GM04503 (cell line): Measurements from ENCODE around the gene IRAG1.
"Not testable (repeated sequence)": the region's sequence is repeated elsewhere in the genome, so short reads cannot be mapped to it uniquely, and the experiment has no call there.

Experiments
- DNase-seq: peaks from one replicate; pipeline ENCODE4 v3.0.0-alpha.2; 2012; ENCODE audit warnings: low read depth

IRAG1 gene

DNA sequence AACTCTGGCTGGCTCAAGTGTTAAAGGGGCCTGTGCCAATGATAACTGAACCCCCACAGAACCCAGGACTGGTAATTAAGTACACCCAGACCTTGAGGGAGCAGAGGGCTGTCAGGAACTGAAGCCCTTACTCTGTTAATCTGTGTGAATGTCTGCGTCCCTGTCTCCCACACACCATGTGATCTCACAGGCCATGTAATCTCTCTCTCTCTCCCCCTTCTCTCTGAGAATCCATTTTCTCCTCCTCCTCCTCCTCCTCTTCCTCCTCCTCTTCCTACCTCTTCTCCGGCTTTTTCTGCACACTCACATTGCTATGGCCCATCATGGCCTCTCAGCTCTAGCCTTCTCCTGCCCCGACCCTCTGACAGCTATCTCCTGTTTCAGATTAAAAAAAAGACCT lies 14.6 kb upstream of the IRAG1 start:
- DNase-seq, result no peak

DNA sequence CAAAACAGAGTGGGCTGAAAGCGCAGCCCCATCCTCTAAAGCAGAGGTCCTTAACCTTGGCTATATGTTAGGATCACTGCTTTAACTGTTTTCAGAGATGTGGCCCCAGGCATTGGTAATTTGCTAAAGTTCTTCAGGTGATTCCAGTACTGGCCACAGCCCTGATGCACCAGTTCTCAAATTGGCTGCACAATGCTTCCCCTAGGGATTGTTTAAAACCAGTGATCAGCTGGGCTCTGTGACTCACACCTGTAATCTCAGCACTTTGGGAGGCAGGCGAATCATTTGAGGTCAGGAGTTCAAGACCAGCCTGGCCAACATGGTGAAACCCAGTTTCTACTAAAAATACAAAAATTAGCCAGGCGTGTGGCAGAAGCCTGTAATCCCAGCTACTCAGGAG lies 8.4 kb upstream of the IRAG1 start:
- DNase-seq, result no peak

DNA sequence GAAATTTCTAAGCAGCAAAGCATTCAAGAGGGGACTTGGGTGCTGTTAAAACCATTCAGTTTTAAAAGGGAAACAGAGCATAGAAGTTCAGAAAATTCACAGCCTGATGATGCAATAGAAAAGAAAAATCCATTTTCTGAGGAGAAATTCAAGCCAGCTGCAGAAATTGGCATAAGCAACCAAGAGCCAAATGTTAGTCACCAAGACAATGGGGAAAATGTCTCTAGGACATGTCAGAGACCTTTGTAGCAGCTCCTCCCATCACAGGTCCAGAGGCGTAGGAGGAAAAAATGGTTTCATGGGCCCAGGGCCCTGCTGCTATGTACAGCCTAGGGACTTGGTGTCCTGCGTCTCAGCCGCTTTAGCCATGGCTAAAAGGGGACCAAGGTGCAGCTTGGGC lies 5.5 kb upstream of the IRAG1 start:
- no peak for DNase-seq

DNA sequence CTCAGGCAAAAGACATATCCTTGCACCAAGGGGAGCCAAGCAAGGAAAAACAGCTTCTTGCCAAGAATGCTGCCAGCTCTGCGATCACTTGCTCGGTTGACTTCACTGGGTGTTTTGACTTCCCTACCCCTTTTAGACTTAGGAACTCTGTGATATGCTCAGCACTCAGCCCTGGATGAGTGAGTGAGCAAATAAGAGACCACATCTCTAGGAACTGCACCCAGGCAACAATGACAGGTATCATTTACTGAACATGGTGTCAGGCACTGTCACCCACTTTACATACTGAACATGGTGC lies 3.7 kb upstream of the IRAG1 start:
- no peak for DNase-seq

DNA sequence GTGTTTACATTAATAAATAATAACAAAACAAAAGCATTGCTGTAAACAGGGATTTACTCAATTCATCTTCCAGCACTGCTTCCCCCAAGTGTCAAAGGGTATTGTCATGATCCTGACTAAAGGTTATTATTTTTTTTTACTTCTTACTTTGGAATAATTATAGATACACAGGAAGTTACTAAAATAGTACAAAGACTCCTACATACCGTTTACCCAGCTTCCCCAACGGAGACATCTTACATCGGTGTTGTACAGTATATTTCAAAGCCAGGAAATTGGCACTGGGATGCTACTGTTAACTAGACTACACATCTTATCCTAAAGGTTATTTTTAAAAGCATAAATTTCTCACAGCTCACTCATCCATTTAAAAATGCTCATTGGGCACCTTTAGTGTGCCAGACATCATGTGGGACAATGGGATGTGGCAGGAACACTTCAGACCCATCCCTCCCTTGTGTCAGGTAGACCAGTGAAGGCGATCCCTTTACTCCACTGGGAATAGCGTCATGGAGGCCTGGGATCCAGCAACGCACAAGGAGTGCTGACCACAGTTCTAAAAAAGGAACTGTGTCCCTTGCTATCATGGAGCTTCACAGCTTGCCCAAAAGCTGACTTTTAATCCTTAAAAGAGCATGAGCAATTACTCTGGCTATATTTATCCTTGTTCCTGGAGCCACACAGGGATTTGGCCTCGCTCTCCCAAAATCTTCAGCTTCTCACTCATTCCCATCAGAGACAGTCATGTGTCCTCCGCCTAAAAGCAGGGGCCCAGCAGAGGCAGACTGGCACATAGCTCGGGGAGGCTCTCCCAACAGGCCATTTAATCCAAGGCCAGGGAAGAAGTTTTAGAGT lies 3.1 kb upstream of the IRAG1 start:
- no peak for DNase-seq

DNA sequence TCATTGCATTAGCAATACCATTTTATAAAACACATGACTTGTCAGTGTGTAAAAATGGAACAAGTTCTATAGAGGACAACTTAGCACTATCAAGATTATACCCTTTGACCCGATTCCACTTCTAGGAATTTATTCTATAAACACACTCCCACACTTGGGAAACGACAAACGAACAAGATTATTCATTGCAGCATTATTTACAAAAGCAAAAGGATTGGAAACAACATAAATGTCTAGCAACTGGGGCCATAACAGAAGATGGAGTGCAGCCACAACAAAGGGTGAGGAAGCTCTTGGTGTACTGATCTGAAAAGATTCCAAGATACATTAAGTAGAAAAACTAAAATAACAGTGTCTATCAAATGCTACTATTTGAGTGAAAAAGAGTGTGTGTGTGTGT lies 2.3 kb upstream of the IRAG1 start:
- no peak for DNase-seq

DNA sequence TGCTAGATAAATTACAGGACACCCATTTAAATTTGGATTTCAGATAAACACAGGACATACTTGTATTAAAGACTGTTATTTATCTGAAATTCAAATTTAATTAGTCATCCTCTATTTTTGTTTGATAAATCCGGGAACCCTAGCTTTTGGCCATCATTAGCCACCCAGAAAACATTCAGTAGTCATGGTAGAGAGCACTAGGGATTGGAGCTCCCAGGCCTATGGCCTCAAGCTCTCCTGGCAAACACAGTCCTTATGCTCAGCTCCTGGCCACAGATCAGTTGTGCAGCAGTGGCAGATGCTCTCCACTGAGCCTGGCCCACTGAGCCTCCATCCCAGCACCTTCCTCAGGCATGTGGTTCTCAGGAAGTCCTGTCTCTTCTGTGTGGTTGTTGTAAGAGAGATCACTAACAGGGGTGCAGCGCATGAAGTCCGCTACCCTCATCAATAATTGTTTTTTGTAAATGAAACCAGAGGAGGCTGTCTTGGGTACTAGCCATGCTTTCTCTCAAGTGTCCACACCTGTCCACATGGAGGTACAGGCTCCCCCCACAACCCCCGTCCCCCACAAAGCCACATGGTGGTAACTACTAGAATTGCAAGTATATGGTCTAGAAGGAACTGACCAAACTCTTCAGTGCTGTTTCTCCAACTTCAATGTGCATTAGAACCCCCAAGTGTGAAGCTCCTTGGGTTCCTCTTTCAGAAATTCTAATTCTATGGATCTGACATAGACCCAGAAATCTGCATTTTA lies 1.1 kb upstream of the IRAG1 start:
- DNase-seq, result peak; percentile 55

DNA sequence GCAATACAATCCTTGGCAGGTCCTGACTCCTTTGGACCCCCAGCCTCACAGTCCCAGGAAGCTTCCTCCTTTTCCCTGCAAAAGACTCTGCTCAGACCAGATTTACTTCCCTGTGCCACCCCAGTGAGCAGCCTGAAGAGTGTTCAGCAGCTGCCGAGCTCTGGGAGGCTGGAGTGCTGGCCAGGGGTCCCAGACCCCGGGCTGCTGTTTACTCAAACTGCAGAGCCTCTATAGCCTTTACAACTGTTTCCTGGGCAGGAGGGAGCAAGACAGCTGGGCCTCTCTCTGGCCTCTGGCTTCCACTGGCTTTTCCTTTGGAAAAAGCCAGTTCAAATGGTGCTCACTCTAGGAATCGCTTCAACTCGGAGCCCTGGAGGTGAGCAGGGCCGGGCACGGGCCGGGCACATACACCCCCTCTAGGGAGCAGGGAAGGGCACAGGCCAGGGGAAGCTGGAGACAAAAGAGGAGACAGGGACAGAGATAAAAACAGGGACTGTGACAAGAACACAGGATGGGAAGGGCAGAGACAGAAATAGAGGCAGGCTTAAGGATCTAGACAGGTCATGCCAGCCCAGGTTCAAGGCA lies 932 bp downstream of the IRAG1 start:
- DNase-seq, result no peak

DNA sequence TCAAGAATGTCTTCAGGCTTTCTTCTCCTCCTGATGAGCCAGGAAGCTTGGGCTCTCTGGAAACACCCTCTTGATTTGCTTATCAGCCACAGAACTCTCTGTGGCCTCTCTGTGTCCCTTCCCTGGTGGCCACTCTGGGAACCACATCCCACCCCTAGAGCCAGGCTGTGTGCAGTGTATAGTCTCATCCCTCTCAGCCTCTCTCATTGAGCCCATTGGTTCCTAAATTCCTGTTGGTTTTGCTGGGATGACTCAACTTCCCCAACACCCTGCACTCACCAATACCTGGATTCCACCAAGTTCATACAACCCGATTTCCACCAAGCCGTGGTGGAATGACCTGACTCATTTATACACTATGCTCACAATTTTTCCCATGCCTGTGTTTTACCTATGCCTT lies 5.2 kb downstream of the IRAG1 start:
- no peak for DNase-seq

DNA sequence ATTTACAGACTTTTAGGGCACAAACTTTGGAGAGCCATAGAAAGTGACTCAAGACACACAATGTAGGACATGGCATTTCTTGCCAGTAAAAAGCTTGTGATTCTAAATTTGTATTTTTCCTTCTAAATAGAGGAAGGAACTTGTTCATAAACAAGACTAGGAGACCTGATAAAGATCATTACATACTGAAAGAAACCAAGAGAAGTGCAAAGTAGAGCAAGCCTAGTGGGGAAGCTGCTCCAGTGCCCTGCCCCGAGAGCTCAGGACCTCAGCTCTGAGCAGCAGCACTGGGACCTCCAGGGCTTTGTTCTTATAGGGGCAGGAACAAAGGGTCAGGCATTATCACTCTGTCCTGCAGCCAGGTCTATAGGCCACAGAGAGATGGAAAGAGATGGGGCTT lies 7.2 kb downstream of the IRAG1 start:
- DNase-seq, result no peak

DNA sequence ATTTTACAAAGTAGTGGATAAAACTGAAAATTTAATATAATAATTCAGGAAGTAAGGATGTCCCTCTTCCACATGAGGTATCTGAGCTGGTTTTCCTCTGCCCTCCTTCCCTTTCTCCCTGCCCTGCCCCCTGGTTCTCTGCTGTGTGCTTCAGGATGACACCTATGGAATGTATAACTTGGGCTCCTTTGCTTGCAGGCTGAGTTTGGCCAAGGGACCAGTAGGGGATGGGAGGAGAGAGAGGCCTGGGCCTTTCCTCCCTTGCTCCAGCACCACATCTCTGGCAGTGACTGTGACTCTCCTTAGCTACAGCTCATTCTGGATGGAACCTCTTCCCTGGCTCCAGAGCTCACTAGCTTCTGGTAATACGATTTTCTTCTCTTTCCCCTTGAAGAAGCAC lies 10.1 kb downstream of the IRAG1 start:
- DNase-seq, result no peak

DNA sequence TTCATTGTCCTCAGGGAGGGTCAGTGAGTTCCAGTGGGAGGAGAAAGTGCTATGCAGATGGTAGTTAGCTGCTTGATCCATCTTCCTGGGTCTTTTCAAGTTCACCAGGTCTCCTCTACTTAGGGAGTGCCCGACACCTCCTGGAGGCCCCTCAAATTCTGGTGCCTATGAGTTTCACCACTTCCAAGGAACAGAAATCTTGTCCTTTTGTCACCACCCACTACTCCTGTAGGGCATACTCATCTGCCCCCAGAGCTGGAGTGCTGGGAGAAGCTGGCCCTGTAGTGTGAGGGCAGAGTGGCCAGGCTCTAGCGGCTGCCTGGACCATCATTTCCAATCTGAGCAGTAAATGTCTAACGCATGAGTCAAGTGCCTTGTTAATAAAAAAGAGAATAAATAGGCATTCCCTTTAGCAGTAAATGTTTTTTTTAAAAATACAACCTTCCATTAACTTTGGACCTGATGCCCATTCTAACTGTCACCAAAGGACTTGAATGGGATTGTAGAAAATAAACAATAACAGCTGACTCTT lies 12.5 kb downstream of the IRAG1 start:
- DNase-seq, result no peak

DNA sequence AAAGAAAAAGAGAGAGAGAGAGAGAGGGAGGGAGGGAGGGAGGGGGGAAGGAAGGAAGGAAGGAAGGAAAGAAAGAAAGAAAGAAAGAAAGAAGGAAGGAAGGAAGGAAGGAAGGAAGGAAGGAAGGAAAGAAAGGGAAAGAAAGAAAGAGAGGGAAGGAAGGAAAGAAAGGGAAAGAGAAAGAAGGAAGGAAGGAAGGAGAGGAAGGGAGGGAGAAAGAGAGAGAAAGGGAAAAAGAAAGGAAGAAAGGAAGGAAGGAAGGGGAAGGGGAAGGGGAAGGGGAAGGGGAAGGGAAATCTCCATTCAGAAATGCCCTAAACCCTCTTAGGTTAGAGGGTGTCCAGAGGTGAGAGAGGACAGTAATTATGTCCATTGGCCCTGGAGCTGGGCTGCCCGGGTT lies 13.3 kb downstream of the IRAG1 start:
- DNase-seq, result not testable (repeated sequence)

DNA sequence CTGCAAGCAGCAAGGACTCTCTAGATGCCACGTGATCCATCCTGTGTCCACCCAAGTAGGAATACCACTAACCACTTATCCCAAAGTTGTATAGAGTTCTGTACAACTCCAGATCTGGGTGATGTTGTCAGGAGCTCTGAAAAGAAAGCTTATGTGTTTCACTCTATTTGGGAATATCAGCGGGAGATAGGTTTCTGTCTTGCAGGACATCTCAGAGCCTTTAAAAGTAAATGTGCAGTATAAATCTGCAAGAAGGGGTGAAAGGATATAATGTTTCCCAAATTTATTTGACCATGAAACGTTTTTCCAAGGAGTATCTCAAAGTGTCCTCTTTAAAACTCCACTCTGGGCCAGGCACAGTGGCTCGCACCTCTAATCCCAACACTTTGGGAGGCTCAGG lies 13.9 kb downstream of the IRAG1 start:
- DNase-seq, result no peak

DNA sequence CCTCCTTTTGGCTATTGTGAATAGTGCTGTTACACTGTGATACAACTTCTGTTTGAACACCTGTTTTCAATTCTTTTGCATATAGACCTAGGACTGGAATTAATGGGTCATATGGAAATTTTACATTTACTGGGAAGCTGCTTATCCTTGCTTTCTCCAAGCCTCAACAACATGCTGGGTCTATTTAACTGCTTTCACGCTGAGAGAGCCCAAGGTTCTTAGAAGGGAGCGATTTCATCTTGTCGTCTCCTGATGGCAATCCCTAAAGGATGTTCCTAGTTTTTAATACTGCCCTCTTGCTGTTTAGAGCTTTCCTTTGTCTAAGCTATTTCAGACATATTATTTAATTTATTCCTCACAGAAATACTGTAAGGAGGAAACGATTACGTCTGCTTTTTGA lies 15.5 kb downstream of the IRAG1 start:
- DNase-seq, result no peak

DNA sequence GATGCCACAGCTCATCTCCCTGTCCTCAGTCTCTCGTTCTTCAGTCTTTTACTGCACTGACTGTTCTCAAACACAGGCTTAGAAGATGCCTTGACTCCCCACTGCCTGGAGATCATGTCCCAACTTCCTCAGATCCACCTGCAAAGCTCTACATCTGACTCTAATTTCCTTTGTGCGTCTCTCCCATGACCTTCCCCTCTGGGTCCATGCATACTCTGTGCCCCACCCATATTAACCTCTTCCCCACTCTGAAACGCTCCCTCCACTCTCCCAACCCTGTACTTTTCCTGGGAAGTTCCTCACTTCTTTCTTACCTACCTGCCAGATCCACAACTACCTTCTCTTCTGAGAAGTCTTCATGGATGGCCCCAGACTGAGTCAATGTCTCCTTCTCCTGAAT lies 16.6 kb downstream of the IRAG1 start:
- no peak for DNase-seq

DNA sequence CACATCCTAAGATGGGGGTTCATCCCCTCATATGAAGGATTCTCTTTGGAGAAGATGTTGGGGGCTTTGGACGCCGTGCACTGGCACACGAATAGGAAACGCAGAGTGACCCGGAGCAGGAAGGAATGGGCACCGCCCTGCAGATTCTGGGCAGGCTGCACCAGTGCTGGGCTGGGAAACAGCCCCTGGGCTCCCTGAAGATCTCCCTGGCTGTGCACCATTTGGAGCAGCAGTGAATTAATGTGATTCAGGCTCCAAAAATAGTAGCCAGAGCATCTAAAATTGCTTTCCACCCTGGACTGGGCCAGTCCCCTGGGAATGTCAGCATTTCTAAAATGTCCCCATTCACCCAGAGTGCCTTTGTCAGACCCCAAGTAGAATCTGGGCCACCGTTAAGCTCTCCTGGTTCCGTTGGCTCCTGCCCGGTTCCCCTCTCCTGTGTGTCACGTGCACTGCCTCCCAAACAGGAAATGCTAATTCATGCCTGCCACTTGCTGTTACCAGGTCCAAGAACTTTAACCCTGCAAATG lies 18.6 kb downstream of the IRAG1 start:
- DNase-seq, result no peak

DNA sequence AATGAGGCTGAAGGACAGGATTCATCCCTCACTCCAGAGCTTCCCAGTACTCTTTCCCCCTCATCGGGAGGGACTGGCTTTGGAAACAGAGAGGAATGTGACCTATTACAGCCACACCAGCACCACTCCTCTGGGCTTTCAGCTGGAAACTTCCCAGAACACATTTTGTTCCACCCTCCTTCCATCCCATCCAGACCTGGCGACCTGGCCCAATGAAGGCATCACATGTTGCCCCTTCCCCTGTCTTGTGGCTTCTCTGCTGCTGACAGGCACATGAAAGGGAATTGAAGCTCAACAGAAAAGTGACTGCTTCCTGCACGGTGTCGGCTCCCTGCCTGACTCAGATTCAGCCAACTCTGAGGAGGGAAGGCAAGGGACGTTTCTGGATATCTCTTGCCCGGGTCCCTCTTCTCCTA lies 19.1 kb downstream of the IRAG1 start:
- no peak for DNase-seq

DNA sequence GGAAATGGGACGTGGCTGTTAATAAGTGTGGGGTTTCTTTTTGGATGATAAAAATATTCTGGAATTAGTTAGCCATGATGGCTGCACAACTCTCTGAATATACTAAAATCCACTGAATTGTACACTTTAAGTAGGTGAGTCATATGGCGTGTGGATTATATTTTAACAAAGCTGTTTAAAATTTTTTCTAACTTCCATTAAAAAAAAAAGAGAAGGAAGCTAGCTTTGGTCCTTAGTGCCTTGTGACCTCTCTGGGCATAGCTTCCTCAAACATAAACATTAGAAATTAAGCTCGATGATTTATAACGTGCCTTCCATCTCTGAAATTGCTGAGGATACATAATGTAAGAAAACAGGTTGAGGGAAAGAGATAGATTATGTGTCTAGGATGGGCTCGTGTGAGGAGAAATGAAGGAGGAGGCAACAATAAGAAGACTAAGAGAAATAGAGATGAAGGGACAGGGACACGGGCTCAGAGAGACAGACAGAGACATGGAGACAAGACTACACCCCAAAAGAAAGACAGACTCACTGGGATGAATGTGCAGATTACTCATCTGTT lies 20.0 kb downstream of the IRAG1 start:
- DNase-seq, result no peak

DNA sequence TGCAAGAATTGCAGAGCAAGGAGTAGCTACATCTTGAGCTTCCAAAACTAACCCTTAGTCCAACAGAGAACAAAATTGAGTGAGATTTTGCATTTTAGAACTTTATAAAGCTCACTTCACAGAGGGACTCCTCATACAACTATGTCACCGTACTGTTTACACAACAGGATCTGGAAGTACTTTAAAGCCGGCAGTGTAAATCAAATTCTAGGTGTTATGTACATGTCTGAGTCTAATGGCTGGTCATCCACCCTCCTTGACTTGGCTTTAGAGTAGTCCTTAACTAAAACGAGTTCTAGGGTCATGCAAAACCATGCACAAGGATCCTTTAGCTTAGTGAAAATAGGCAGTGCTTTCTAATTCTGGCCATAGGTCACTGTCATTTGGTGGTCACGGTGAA lies 23.5 kb downstream of the IRAG1 start:
- no peak for DNase-seq

DNA sequence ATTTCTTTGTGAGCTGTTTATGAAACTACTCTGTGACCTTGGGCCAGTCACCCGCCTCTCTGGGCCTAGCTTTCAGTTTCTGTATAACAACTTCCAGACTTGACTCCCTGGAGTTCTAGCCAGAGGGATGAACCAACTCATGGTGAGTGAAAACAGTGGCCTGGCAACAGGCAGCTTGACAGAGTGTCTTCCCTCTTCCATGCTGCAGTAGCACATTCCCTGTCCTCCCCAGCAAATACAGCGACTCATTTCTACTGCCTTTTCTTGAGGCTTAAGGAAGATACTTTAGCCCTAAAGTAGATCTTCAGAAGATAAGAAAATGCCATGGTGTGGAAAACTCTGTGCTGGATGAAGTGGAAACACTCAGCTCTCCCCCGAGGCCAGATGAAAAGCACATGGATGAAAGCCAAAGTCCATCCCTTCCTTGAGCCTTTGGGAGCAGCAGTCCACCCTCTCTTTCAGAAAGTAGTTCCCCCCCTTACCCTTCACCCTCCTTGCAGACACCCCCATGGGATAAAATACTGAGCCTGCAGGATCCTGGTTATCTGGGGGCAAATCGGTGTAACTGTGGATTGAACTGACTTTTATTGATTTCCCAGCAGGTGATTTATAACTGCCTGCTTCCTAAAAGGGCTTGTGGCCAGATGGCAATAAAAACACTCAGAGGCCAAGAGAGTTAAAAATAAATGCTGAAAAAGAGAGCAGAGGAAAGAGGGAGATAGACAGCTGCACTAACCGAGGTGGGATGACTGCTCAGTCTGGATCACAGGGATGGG lies 24.1 kb downstream of the IRAG1 start:
- DNase-seq, result peak; percentile 72

DNA sequence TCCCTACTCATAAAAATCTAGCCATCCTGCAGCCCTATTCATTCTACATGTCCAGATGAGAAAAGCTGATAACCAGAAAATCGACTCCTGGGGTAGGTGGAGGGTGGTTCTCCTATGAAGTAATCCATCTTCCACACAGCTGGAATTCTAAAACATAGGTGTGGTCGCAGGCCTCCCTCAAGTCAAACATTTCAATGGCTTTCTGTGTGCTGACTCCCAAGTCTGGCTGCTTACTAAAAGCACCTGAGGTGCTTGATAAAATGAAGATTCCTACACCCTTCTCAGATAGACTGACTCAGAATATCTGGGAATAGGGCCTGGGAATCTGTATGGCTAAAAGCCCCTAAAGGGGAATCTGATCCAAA lies 26.1 kb downstream of the IRAG1 start:
- DNase-seq, result peak; percentile 53
